Measurements from ENCODE around the gene ACACA.
"Not testable (repeated sequence)": the region's sequence is repeated elsewhere in the genome, so short reads cannot be mapped to it uniquely, and the experiment has no call there.

The ACACA gene

DNA sequence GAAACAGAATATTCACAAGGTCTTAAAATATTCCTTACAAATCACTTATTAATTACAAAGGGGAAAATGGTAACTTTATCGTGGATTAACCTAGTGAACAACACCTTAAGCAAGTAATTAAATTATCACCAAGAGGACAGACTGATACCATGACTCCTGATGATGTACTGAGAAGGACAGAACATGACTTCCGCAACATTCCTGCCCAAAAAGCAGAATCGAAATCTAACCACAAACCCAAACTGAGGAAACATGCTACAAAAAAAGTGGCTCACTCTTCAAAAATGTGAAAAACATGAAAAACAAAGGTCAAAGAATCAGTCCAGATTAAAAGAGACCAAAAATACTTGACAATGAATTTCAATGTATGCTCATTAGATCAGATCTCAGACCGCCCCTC is 306.4 kb downstream of the ACACA start:
- DNase-seq (ENCODE audit: low read depth in 2 of 2), result no peak

DNA sequence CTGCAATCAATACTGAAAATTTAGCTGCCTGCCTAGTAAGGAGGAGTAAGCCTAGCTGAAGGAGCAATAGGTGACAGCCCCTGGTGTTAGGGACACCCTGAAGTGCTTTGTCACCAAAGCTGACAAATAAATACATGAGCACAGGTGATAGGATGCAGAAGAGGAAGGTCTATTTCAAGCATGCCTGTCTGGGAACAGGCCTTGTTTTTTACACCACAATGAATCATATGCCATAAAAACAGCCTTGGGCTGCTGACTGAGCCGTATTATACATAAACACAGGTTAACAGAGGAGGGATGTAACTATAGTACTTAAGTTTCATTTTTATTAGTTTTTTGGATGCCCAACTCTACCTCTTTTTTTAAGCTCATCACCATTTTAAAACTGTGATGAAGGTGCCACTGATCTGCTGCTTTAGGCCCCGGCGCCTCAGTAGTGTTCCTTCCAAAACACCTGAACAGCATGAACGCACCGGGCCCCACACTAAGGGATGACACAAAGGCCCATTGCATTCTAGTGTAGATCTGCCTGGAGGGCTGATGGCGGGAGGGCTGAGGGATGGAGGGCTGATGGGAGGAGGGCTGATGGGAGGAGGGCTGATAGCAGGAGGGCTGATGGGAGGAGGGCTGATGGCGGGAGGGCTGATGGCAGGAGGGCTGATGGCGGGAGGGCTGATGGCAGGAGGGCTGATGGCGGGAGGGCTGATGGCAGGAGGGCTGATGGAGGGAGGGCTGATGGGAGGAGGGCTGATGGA is 307.5 kb downstream of the ACACA start:
- DNase-seq (ENCODE audit: low read depth in 2 of 2), result no peak

DNA sequence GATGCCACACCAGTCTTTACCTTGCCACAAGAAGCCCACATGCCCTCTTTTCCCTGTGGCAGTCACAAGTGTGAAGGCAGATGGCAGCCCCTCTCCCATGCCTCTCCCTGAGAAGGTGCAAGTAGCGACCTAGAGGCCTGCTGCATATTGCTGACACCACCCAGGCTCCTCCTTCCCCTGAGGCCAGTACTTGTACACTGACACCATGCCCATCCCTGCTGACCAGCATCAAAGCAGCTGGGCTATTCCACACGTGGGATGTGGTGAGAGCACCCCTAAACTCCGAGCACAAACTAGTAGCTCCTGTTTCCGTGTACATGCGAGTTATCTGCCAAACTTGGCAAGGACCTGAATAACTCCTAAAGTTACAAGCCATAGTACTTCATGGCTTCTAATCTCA is 308.5 kb downstream of the ACACA start:
- DNase-seq (ENCODE audit: low read depth in 2 of 2), result no peak

DNA sequence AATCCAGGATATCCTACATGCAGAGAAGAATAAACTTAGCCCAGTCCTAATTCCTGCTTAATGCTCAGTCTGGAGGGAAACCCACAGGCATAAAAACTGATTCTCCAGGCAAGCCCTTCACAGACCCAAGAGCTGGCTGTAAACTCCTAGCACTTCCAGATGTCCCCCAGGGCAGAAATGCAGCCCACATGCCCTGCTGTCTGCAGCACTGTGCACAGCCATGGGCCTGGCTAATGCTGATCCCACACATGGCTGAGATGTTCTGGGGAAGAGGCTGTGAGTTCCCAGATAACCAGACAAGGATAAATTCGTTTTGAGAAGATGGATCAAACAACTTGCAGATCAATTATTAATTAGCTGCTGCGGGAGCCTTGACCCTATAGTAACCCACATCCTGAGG is 309.5 kb downstream of the ACACA start:
- DNase-seq (ENCODE audit: low read depth in 2 of 2), result no peak

DNA sequence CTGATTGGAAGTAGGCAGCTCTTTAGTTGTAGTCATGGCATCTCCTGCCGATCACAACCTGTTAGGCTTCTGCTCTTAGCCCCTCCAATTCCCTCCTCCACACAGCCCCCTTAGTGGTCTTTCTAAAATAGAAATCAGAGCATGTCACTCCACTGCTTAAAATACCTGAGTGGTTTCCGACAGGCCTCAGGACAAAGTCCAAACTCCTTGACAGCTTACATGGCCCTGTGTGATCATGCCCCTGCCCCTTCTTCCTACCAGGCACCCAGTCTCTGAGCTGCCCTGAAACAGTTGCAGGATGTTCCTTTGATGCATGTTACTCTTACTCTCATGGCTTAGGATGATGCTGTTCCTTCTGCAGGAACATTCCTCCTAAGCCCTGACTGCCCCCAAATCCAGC is 310.6 kb downstream of the ACACA start:
- no peak for DNase-seq (ENCODE audit: low read depth in 2 of 2)

DNA sequence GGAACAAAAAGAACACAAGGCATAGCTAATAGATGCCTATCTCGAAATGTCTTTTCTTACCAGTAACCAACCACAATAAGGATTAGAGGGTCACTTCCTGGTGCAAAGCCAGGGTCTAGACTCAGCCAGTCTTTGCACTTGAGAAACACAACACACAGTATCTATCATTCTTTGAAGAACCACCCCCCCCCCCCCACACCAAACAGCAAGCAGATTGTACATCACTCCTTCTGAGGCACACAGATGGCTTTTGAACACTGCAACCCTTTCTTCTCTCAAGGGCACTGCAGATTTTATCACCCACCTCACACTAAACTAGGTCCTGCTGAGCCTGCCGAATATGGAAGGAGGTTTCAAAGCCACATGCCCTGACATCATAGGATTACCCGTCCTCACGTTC is 312.2 kb downstream of the ACACA start:
- DNase-seq (ENCODE audit: low read depth in 2 of 2), result no peak

DNA sequence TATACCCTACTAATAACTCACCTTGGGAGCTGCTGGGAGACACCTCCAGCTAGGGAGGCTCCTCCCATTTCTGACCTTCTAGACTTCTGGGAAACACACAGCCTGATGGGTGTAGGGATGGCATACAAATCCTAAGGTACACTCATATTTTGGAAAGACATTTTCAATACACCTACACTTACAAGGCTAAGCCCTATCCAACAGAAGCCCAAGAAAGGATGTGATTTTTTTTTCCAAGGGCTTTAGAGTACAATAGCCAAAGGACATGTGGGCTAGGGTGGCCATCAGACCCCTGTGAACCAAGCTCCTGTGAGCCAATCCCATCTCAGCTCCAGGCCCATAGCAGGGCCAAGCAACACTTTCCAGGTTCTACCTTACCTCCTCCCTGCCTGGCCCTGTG is 313.9 kb downstream of the ACACA start:
- DNase-seq (ENCODE audit: low read depth in 2 of 2), result no peak

DNA sequence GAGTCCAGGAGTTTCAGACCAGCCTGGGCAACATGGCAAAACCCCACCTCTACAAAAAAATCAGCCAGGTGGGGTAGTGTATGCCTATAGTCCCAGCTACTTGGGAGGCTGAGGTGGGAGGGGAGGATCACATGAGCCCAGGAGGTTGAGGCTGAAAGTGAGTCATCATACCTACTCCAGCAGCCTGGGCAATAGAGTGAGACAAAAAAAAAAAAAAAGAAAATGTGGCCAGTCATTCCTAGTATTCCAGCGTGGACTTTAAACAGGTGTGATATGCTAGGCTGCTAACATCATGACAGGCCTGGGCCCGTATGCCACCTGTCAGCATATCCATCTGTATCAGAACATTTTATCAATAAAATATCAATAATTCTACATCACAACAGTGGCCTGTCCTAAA is 314.6 kb downstream of the ACACA start:
- DNase-seq (ENCODE audit: low read depth in 2 of 2), result no peak

DNA sequence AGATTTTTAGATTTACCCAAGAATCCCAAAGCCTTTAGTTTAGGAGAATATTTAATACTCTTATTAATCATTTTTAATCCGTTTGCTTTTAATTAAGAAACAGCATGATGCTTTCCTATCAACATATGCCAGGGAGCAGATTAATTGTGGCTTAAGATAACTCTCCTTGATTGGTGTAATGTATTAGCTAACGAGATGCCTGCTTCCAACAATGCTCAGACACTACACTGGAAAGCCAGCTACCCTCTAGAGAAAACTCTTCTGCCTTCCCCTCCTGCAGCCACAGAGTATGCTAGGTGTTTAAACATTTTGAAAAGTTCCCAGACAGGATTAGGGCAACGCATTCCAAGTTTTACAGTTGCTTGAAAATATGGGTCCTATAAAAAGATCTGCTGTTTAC is 315.7 kb downstream of the ACACA start:
- DNase-seq (ENCODE audit: low read depth in 2 of 2), result no peak

DNA sequence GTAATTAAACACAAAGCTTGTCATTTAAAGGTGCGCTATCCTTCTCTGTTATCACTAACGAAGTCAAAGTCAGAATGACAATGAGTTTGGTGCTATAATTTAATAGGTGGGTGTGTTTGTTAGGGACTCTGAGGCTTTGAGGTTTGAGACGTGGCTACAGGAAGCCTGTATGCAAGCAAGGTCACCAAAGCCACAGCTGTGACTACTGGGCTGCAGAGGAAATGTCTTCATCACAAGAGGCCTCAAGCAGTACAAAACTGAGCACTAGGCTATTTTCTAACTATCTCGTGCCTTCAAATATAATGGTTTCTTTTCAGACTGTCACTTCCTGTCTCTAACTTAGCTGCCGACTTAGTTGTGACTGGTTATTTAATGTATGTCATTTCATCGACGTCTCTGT is 316.7 kb downstream of the ACACA start:
- DNase-seq (ENCODE audit: low read depth in 2 of 2), result no peak

DNA sequence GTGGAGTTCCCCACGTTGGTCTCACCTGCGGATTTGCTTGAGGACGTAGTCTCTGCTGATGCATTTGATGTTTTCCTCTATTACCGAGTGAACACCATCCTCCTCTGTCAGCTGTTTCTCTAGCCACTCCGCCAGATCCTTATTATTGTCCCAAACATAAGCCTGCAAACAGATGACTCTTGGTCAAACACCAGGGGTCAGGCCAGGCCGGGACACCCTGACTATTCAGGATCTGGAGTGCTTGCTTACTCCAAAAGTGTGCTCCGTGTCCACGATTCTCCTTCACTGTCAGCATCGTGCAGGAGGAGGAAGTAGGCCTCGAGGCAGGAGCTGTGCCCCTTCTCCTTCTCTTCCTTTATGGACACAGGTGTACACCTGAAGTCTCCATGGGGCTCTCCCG is 317.7 kb downstream of the ACACA start:
- DNase-seq (ENCODE audit: low read depth in 2 of 2), result no peak

DNA sequence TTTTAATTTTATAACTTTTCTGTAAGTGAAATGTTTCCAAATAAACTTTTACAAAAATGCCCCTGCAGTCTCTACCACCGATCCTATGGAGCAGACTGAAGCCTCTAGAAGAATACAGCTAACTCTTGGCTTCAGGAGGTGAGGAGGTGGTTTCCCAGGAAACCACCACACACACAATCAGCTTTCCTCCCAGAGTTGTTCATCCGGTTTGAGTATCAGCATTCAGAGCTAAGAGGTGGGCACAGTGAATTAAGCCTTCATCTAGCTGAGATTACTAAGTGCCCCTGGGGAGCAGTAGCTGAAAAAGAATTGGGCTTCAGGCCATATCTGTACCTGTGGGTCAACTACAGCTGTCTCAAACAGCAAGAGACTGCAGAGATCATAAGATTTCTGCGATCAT is 318.2 kb downstream of the ACACA start:
- DNase-seq (ENCODE audit: low read depth in 2 of 2), result no peak

DNA sequence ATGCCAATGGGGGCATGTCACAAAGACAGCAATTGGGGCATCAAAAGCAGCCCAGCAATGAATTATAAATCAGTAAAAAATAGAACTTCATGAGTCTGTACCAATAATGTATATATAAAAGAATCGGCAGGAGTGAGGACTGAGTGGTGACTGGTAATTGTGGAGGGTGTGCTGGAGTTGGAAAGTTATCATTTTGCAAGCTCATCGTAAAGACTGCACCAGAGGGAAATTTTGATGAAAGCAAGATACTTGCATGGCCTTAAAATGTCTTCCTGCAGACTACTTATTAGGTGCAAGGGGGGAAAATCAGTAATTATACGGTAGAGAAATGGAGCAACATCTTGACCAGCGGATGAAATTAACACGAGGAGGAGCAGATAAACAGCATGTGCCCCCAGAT is 319.0 kb downstream of the ACACA start:
- no peak for DNase-seq (ENCODE audit: low read depth in 2 of 2)

DNA sequence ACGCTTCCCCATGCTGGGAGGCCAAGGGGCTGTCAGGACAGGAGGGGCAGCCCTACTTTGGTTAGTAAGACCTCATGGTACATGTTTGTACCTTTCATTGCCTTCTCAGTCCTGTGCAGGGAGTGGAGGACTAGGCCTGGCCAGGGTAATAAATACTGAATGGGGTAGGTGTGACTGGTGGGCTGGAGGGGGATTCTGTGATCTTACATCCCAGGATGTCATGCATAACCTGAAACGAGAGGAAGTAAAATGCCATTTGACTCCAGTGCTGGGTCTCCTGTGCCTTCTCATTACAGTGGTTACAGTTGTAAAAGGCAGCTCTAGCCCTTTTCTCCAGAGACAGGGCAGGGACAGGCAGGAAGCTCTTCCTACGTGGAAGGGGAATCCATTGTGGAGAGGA is 319.7 kb downstream of the ACACA start:
- DNase-seq (ENCODE audit: low read depth in 2 of 2), result no peak

DNA sequence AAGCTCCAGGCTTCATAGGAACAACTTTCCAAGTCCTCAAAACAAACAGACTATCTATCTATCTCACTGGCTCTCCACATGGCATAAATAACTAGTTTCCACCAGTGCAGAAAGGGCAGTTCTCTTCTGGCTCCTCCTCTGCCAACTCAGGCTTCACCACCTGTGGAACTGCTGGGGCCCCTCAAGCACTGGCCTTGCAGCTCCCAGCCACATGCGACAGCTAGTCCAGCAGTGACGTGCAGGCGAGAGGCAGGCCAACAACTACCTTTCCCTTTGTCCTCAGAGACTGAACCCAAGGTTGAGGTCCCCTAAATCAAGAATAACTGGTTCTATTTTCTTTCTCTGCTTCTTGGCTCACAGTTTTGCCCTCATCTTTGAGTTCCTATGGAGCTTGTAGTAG is 320.3 kb downstream of the ACACA start:
- no peak for DNase-seq (ENCODE audit: low read depth in 2 of 2)

DNA sequence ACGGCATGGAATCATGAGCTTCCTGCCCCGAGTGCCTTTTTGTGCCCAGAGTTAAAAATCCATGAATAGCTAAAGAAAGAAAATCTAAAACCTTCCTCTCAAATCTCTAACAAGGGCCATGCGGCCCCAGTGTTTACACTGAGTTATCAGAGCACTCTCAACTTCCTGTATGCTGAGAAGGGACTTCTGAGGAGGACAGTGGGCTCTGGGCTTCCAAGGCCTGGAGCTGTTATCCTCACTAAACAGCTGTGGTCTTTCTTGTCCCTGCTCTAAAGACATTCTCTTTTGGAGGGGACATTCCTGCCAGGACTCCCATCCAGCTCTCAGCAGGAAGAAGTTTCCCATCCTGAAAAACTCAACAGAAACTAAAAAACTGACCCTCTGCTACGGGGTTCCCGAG is 322.3 kb downstream of the ACACA start:
- DNase-seq (ENCODE audit: low read depth in 2 of 2), result no peak

DNA sequence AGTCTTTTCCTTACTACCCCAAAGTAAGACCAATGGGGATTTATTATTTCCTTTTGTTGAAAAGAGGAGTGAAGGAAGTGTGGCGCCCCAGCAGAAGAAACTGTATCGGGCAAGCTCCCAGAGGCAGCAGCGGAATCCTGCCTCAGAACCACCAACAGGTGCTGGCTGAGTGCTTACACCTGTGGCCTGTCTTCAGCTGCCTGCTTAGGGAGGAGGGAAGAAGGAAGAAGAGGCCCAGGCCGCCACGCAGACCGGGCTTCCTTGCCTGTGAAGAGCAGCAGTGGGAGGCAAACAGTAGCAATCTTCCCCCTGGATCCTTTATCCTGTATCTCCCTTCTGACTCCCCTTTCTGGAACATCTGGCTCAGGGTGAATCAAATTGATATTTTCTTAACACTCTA is 323.2 kb downstream of the ACACA start:
- no peak for DNase-seq (ENCODE audit: low read depth in 2 of 2)

DNA sequence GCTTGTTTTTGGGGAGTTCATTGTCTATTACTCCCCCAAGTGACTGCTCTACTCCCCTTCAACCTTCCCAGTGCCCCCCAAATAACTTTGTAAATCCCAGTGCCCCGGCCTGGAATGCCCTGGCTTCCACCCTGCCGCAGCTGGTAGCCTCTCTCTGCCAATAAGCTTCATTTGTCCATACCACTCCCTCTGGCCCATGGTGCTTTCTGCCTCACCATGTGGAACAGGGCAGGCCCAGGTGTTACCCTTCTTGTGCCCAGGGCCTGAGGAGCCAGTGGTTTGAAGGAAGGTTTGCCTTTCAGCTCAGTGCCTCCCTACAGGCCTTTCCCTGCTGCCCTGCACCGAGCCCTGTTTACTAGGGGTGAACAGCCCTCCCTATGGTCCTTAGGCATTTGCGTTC is 323.7 kb downstream of the ACACA start:
- DNase-seq (ENCODE audit: low read depth in 2 of 2), result no peak

DNA sequence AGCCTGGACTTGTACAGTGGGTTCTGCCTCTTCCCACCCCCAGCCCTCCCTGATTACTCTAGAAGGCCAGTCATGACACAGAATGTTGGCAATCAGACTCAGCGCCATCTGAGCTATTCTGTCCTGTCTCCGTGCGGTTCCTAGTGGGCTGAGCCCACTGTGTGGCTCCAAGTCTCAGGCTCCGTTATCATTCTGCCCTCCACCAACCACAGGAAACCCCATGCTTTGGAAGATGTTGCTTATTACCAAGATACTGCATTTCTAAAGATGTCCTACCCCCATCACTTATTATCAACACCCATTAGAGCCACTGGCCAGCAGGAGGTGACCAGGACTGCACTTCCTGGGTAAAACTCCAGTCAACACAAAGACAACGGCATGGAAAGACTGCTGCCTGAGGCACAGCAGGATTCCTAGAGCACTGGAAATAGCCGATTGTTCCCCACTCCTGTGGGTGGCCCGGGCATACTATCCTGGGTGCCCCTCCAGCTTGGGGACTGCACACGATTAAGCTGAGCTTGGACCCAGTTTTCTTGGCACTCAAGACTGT is 324.2 kb downstream of the ACACA start:
- DNase-seq (ENCODE audit: low read depth in 2 of 2), result no peak

DNA sequence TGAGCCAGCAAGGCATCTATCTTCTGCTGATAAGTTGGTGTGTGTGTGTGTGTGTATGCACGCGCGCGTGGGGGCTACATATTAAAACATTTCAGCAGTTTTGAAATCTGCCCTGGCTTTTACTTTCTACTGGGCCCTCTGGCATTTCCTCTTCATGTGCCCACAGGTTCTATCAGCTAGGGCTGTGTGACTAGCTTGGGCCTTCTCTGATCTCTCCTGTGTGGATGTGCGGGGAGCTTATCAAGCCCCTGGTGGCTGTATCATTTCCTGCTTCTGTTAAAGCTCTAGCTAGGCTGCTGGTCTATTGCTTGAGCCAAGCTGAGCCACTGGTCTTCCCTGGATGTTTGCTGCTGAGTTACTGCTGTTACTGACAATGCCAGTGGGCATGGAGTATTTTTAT is 325.3 kb downstream of the ACACA start:
- DNase-seq (ENCODE audit: low read depth in 2 of 2), result no peak

DNA sequence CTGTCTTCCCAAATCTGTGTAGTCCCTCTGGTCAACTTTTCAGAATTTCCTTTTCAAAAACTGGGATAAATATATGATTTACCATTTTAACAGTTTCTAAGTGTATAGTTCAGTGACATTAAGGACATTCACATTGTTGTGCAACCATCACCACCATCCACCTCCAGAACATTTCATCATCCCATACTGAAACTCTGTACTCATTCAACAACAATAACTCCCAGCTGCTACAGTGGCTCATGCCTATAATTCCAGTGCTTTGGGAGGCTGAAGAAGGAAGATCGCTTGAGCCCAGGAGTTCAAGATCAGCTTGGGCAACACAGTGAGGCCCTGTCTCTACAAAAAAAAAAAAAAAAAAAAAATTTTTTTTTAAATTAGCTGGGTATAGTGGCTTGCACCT is 326.9 kb downstream of the ACACA start:
- peak in 1 of 2 experiments; percentile 1 for DNase-seq (ENCODE audit: low read depth in 2 of 2)

DNA sequence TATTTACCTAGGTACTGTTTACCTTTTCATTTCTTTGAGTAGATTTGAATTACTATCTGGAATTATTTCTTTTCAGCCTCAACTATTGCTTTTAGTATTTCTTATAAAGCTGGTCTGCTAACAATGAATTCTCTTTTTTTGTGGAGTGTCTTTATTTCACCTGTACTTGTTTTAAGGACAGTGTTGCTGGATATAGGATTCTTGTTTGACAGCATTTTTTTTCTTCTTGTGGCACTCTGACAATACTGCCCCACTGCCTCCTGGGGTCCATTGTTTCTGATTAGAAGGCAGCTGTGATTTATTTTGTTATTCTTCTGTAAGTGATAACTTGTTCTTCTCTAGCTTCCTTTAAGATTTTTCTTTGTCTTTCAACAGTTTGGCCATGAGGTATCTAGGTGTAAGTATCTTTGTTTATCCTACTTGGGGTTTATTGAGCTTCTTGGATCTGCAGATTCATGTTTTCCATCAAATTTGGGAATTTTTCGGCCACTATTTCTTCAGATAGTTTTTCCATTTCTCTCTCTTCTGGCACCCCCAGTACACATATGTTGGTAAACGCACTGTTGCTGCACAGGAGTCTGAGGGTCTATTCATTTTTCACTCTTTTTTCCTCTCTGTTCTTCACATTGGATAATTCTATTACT is 327.4 kb downstream of the ACACA start:
- DNase-seq (ENCODE audit: low read depth in 2 of 2), result no peak

DNA sequence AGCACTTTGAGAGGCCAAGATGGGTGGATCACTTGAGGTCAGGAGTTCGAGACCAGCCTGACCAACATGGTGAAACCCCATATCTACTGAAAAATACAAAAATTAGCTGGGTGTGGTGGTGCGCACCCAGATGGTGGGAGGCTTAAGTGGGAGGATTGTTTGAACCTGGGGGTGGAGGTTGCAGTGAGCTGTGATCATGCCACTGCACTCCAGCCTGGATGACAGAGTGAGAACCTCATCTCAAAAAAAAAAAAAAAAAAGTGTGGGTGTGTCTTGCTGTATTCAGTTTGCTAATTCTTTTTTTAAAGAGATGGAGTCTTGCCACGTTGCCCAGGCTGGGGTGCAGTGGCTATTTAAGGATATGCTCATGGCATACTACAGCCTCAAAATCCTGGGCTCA is 333.2 kb downstream of the ACACA start:
- not testable (repeated sequence) for DNase-seq (ENCODE audit: low read depth in 2 of 2)

DNA sequence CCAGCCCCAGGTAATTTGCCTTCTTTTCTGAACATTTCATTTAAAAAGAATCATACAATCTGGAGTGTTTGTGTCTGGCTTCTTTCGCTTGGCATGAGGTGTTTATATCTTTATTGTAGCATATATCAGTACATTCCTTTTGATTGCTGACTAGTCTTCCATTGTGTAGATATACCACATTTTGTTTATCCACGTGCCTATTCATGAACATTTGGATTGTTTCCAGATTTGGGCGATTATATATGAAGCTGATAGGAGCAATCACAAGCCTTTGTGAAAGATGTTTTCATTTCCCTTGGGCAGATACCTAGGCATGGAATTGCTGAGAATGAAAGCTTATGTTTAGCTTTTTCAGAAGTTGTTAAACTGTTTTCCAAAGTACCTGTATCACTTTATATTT is 337.5 kb downstream of the ACACA start:
- no peak for DNase-seq (ENCODE audit: low read depth in 2 of 2)
